Measurements from ENCODE around the gene HRH2.

The HRH2 gene

GRCh38 chr5:175731756-175732465 lies 74.0 kb downstream of the HRH2 start:
- POLR2A ChIA-PET: no interaction called here
- no peak for TF ChIP-seq ELF4 (IDR thresholded peaks at IDR 0.05)
- TF ChIP-seq FOXK2 (IDR thresholded peaks at IDR 0.05): no peak
- no peak for TF ChIP-seq LEF1 (IDR thresholded peaks at IDR 0.05; ENCODE audit: borderline replicate concordance)
- TF ChIP-seq ZNF384 (IDR thresholded peaks at IDR 0.05): no peak
- no peak for TF ChIP-seq SUZ12 (IDR thresholded peaks at IDR 0.05)
- TF ChIP-seq TARDBP (IDR thresholded peaks at IDR 0.05): no peak
- no peak for TF ChIP-seq NFRKB (IDR thresholded peaks at IDR 0.05)
- TF ChIP-seq CTBP1 (IDR thresholded peaks at IDR 0.05; ENCODE audit: borderline replicate concordance): no peak
- no peak for TF ChIP-seq PKNOX1 (IDR thresholded peaks at IDR 0.05)
- no peak for TF ChIP-seq L3MBTL2 (conservative IDR thresholded peaks at IDR 0.05)
- TF ChIP-seq FOXA1 (IDR thresholded peaks at IDR 0.05): no peak
- no peak for TF ChIP-seq BHLHE40 (IDR thresholded peaks at IDR 0.05; ENCODE audit: borderline replicate concordance)
- no peak for TF ChIP-seq HDGF (IDR thresholded peaks at IDR 0.05; ENCODE audit: borderline replicate concordance)
- DNase-seq (ENCODE audit: extremely low spot score): no peak
- CTCF ChIA-PET: no interaction called here

- POLR2A ChIA-PET: no interaction called here
- TF ChIP-seq FOXM1 (IDR thresholded peaks at IDR 0.05; ENCODE audit: borderline replicate concordance): no peak
- TF ChIP-seq LEF1 (IDR thresholded peaks at IDR 0.05; ENCODE audit: borderline replicate concordance): no peak
- TF ChIP-seq SP1 (IDR thresholded peaks at IDR 0.05): no peak
- TF ChIP-seq L3MBTL2 (conservative IDR thresholded peaks at IDR 0.05): no peak
- no peak for TF ChIP-seq ZNF384 (IDR thresholded peaks at IDR 0.05)
- no peak for TF ChIP-seq FOXA1 (IDR thresholded peaks at IDR 0.05)
- TF ChIP-seq CTBP1 (IDR thresholded peaks at IDR 0.05; ENCODE audit: borderline replicate concordance): no peak
- TF ChIP-seq HDGF (IDR thresholded peaks at IDR 0.05; ENCODE audit: borderline replicate concordance): no peak
- TF ChIP-seq BHLHE40 (IDR thresholded peaks at IDR 0.05; ENCODE audit: borderline replicate concordance): no peak
- TF ChIP-seq ARNT (IDR thresholded peaks at IDR 0.05): no peak
- no peak for TF ChIP-seq PKNOX1 (IDR thresholded peaks at IDR 0.05)
- no peak for DNase-seq (ENCODE audit: extremely low spot score)
- CTCF ChIA-PET: no interaction called here
Observed at GRCh38 chr5:175733017-175733416, 75.1 kb downstream of the HRH2 start.

- ChIA-PET POLR2A (no interaction called here), CTCF (no interaction called here)
- no peak for TF ChIP-seq L3MBTL2 (conservative IDR thresholded peaks at IDR 0.05)
- TF ChIP-seq TARDBP (IDR thresholded peaks at IDR 0.05): no peak
- TF ChIP-seq PKNOX1 (IDR thresholded peaks at IDR 0.05): no peak
- no peak for TF ChIP-seq LEF1 (IDR thresholded peaks at IDR 0.05; ENCODE audit: borderline replicate concordance)
- TF ChIP-seq CTBP1 (IDR thresholded peaks at IDR 0.05; ENCODE audit: borderline replicate concordance): no peak
- no peak for TF ChIP-seq FOXK2 (IDR thresholded peaks at IDR 0.05)
- no peak for TF ChIP-seq SUZ12 (IDR thresholded peaks at IDR 0.05)
- no peak for TF ChIP-seq ARNT (IDR thresholded peaks at IDR 0.05)
- no peak for TF ChIP-seq ELF4 (IDR thresholded peaks at IDR 0.05)
- no peak for TF ChIP-seq BHLHE40 (IDR thresholded peaks at IDR 0.05; ENCODE audit: borderline replicate concordance)
- TF ChIP-seq FOXA1 (IDR thresholded peaks at IDR 0.05): no peak
- no peak for TF ChIP-seq FOXM1 (IDR thresholded peaks at IDR 0.05; ENCODE audit: borderline replicate concordance)
- no peak for TF ChIP-seq NFRKB (IDR thresholded peaks at IDR 0.05)
- TF ChIP-seq SP1 (IDR thresholded peaks at IDR 0.05): no peak
- TF ChIP-seq ZNF384 (IDR thresholded peaks at IDR 0.05): no peak
- no peak for TF ChIP-seq HDGF (IDR thresholded peaks at IDR 0.05; ENCODE audit: borderline replicate concordance)
- DNase-seq (ENCODE audit: extremely low spot score): no peak
Observed at GRCh38 chr5:175734016-175734415, 76.1 kb downstream of the HRH2 start.

GRCh38 chr5:175734501-175734900 lies 76.6 kb downstream of the HRH2 start:
- TF ChIP-seq BHLHE40 (IDR thresholded peaks at IDR 0.05; ENCODE audit: borderline replicate concordance) (no peak), HDGF (IDR thresholded peaks at IDR 0.05; ENCODE audit: borderline replicate concordance) (no peak), PKNOX1 (IDR thresholded peaks at IDR 0.05) (no peak), ELF4 (IDR thresholded peaks at IDR 0.05) (no peak), FOXA1 (IDR thresholded peaks at IDR 0.05) (no peak), NFRKB (IDR thresholded peaks at IDR 0.05) (no peak), FOXM1 (IDR thresholded peaks at IDR 0.05; ENCODE audit: borderline replicate concordance) (no peak), L3MBTL2 (conservative IDR thresholded peaks at IDR 0.05) (no peak), TARDBP (IDR thresholded peaks at IDR 0.05) (no peak), LEF1 (IDR thresholded peaks at IDR 0.05; ENCODE audit: borderline replicate concordance) (no peak), CTBP1 (IDR thresholded peaks at IDR 0.05; ENCODE audit: borderline replicate concordance) (no peak), SUZ12 (IDR thresholded peaks at IDR 0.05) (no peak), ARNT (IDR thresholded peaks at IDR 0.05) (no peak), FOXK2 (IDR thresholded peaks at IDR 0.05) (no peak), SP1 (IDR thresholded peaks at IDR 0.05) (no peak), ZNF384 (IDR thresholded peaks at IDR 0.05) (no peak)
- ChIA-PET POLR2A (no interaction called here), CTCF (no interaction called here)
- DNase-seq (ENCODE audit: extremely low spot score): no peak

GRCh38 chr5:175735701-175736100 lies 77.8 kb downstream of the HRH2 start:
- no peak for DNase-seq (ENCODE audit: extremely low spot score)
- CTCF ChIA-PET: interaction anchor here (0.6 kb wide), 1 partner anchor 187 kb away, joined by 3 read pairs; no protein-coding TSS in a partner anchor
- TF ChIP-seq TARDBP (IDR thresholded peaks at IDR 0.05): no peak
- TF ChIP-seq FOXK2 (IDR thresholded peaks at IDR 0.05): no peak
- TF ChIP-seq FOXM1 (IDR thresholded peaks at IDR 0.05; ENCODE audit: borderline replicate concordance): no peak
- TF ChIP-seq SUZ12 (IDR thresholded peaks at IDR 0.05): no peak
- no peak for TF ChIP-seq NFRKB (IDR thresholded peaks at IDR 0.05)
- no peak for TF ChIP-seq ELF4 (IDR thresholded peaks at IDR 0.05)
- TF ChIP-seq HDGF (IDR thresholded peaks at IDR 0.05; ENCODE audit: borderline replicate concordance): no peak
- no peak for TF ChIP-seq LEF1 (IDR thresholded peaks at IDR 0.05; ENCODE audit: borderline replicate concordance)
- TF ChIP-seq CTBP1 (IDR thresholded peaks at IDR 0.05; ENCODE audit: borderline replicate concordance): no peak
- no peak for TF ChIP-seq ZNF384 (IDR thresholded peaks at IDR 0.05)
- POLR2A ChIA-PET: no interaction called here

All from HEK293T (cell line).